ENCODE results near the gene RRM1.

- TF ChIP-seq CTCF (IDR thresholded peaks at IDR 0.05) = peak in 2 of 4 experiments; percentile 35 to 44
- no peak for TF ChIP-seq POLR2A (IDR thresholded peaks at IDR 0.05)
- no peak for TF ChIP-seq POLR2AphosphoS5 (IDR thresholded peaks at IDR 0.05)
- no peak for TF ChIP-seq EP300 (IDR thresholded peaks at IDR 0.05)
These were observed 87.5 kb downstream of the RRM1 start for GRCh38 chr11:4181782-4182721.

All from sigmoid colon (tissue), 4 donors.